ENCODE data around the gene GTF2IRD1. TPM values are rescaled to one million over a fixed set of nuclear protein-coding genes. Genes with fewer than 3 reads are reported as not detected.

Gene GTF2IRD1
- total and polyA plus RNA-seq, 9 of the 15 experiments (the other 6 are each of a cell fraction or from before 2014, with no cell fraction given): 9.1 to 30.2 (median 14.0) TPM

DNA sequence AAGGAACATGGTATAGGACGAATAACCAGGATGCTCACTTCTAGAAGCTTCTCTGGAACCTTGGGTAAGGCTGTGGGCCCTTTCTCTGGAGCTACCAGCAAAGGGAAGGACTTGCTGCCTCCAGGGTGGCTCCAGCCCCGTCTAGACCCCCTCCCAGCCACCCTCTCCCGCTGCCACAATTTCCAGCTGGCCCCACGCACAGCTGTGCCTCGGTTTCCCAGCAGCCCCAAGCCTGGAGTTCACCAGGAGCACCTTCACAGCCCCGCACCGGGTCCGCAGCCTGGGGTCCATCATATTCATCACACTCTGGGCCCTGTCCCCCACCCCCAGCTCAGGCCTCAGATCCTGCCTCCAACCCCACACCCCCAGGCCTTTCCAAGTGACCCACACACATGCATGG, 35.6 kb upstream of the GTF2IRD1 start (continued):
- TF ChIP-seq MBD1 (CRISPR knock-in tag; IDR thresholded peaks at IDR 0.05) (no peak), PCBP2 (IDR thresholded peaks at IDR 0.05; ENCODE audit: low read depth, low read length, poor library complexity, severe bottlenecking) (no peak), FOSL1 (tag; conservative IDR thresholded peaks at IDR 0.05) (no peak)

- Histone ChIP-seq H3K4me1 (replicated peaks in 1 of 2; ENCODE audit: control insufficient read depth in 2 of 2, insufficient read depth in 2 of 2, low read length in 2 of 2) (peaks cover 0 to 8% of the 10 kb centered on the region in 2 experiments; a peak in 1 of 5 replicates), H3K4me2 (ENCODE audit: insufficient read depth, low read length) (no peak overlapping the region), H3K27ac (ENCODE audit: extremely low read depth, low read depth, low read length) (no peak overlapping the region), H3K27me3 (ENCODE audit: control insufficient read depth in 2 of 2, insufficient read depth in 2 of 2, low read length in 2 of 2) (peaks cover 0 to 2% of the 10 kb centered on the region in 2 experiments; a peak in 2 of 5 replicates), H3K9ac (ENCODE audit: insufficient read depth in 1 of 2, low read depth in 2 of 2, low read length in 2 of 2) (no peak overlapping the region), H3K79me2 (ENCODE audit: control insufficient read depth, insufficient read depth, low read length) (no peaks in the 10 kb centered on the region), H3K4me3 (no peak overlapping the region), H2AFZ (ENCODE audit: low read depth, low read length) (no peak overlapping the region), H4K20me1 (replicated peaks; ENCODE audit: control insufficient read depth, insufficient read depth, low read length) (no peaks in the 10 kb centered on the region), H3K36me3 (ENCODE audit: control insufficient read depth, insufficient read depth, low read length) (no peaks in the 10 kb centered on the region), H3K9me3 (replicated peaks; ENCODE audit: control insufficient read depth, insufficient read depth, low read depth, low read length) (no peaks in the 10 kb centered on the region; the same call in 1 of the 2 replicates), H3K9me1 (ENCODE audit: control insufficient read depth, insufficient read depth, low read length) (no peaks in the 10 kb centered on the region)
- ChIA-PET POLR2A (no interaction called here), CTCF (ENCODE audit: low intra/inter-chr PET ratio) (interaction anchor here (2.6 kb wide), 1 partner anchor 148 kb away, joined by 11 read pairs; no protein-coding TSS in a partner anchor)
- in situ Hi-C loops (cut with MboI) (loop anchor here (25.0 kb wide), 1 partner anchor 619 kb away; no protein-coding TSS in a partner anchor), intact Hi-C loops (cut with micrococcal nuclease) (no loop called here)
- BruUV-seq (replicated peaks): no TSS peak
- 22% methylated on average over 10 of the region's 10 CpGs for WGBS (ENCODE audit: insufficient coverage, low coverage, missing lambda C conversion rate)
- ATAC-seq (no peak), FAIRE-seq (peak; percentile 44), DNase-seq (ENCODE audit: extremely low read depth in 1 of 4, low spot score in 3 of 4) (no peak)
- TF ChIP-seq PHF20 (IDR thresholded peaks at IDR 0.05; ENCODE audit: partially characterized antibody) (peak; percentile 59), ARID2 (IDR thresholded peaks at IDR 0.05) (peak; percentile 86; the same call in 1 of the 2 replicates), FOXA1 (IDR thresholded peaks at IDR 0.05; ENCODE audit: borderline replicate concordance) (0 out of 2 replicates have a peak, but pooled peaks have one; percentile 15), DIDO1 (tag; IDR thresholded peaks at IDR 0.05; ENCODE audit: low read depth) (no peak), HMGXB4 (CRISPR knock-in tag; IDR thresholded peaks at IDR 0.05) (no peak), CREB3L1 (IDR thresholded peaks at IDR 0.05; ENCODE audit: borderline replicate concordance, low read depth) (no peak), ZNF76 (CRISPR knock-in tag; IDR thresholded peaks at IDR 0.05; ENCODE audit: borderline replicate concordance) (no peak), KDM4B (IDR thresholded peaks at IDR 0.05; ENCODE audit: borderline replicate concordance in 2 of 2, low read depth in 1 of 2) (no peak), HNRNPLL (IDR thresholded peaks at IDR 0.05; ENCODE audit: low read depth, low read length, poor library complexity, severe bottlenecking) (no peak)
- TF ChIP-seq, protein P1, sequence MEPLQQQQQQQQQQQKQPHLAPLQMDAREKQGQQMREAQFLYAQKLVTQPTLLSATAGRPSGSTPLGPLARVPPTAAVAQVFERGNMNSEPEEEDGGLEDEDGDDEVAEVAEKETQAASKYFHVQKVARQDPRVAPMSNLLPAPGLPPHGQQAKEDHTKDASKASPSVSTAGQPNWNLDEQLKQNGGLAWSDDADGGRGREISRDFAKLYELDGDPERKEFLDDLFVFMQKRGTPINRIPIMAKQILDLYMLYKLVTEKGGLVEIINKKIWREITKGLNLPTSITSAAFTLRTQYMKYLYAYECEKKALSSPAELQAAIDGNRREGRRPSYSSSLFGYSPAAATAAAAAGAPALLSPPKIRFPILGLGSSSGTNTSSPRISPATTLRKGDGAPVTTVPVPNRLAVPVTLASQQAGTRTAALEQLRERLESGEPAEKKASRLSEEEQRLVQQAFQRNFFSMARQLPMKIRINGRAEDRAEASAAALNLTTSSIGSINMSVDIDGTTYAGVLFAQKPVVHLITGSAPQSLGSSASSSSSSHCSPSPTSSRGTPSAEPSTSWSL (CRISPR knock-in tag; IDR thresholded peaks at IDR 0.05; ENCODE audit: borderline replicate concordance): no peak
Measured at GRCh38 chr7:74418538-74418937, 35.2 kb upstream of the GTF2IRD1 start.
